Measurements from ENCODE around the gene STXBP5.

GRCh38 chr6:147154454-147154853 lies 49.8 kb upstream of the STXBP5 start:
- TF ChIP-seq POLR2A (IDR thresholded peaks at IDR 0.05; ENCODE audit: extremely low read depth, insufficient read length) (no peak), CTCF (IDR thresholded peaks at IDR 0.05; ENCODE audit: low read depth, low read length) (no peak)
